Uterus (tissue), 4 donors: ENCODE data around the gene PTPRZ1. TPM values are rescaled to one million over a fixed set of nuclear protein-coding genes. Genes with fewer than 3 reads are reported as not detected.

Experiments used
- DNase-seq, 2 donors: peaks; one replicate each; pipeline ENCODE4 v3.0.0-alpha.2; 2019 to 2020
- H3K27ac ChIP-seq, 2 donors: fragments of 200-600 bp; sonication (generic); 1 replicate in 1 of 2; 2 replicates in 1 of 2; pipeline ENCODE4 v1.5.1; 2016 to 2018
- H3K27me3 ChIP-seq, 2 donors: fragments of 200-600 bp; sonication (generic); one replicate each; pipeline ENCODE4 v1.5.1; 2018 to 2019; ENCODE audit warnings: control low read depth in 1 of 2
- H3K36me3 ChIP-seq, 2 donors: fragments of 200-600 bp; sonication (generic); one replicate each; pipeline ENCODE4 v1.5.1; 2019; ENCODE audit warnings: control low read depth in 1 of 2
- H3K4me1 ChIP-seq, 2 donors: fragments of 200-600 bp; sonication (generic); one replicate each; pipeline ENCODE4 v1.5.1; 2018 to 2019; ENCODE audit warnings: control low read depth in 1 of 2
- H3K4me3 ChIP-seq, 2 donors: fragments of 200-600 bp; sonication (generic); 1 replicate in 1 of 2; 2 replicates in 1 of 2; pipeline ENCODE4 v1.5.1; 2018 to 2019; ENCODE audit warnings: mild to moderate bottlenecking in 1 of 2
- H3K9me3 ChIP-seq, 2 donors: fragments of 200-600 bp; sonication (generic); one replicate each; pipeline ENCODE4 v1.5.1; 2019; ENCODE audit warnings: control low read depth in 1 of 2
- POLR2A ChIP-seq, 2 donors: fragments of 450-650 bp; IDR thresholded peaks; one replicate each; pipeline ENCODE4 v1.6.1; 2016; ENCODE audit warnings: antibody characterized with exemption in 2 of 2, mild to moderate bottlenecking in 1 of 2, moderate library complexity in 1 of 2
- intact Hi-C: fragments of 100-400 bp; cut with DNase I; formaldehyde crosslinking; loops from one replicate; pipeline ENCODE4 v1.15.1; 2023; ENCODE audit warnings: low total_unique reads
- total RNA-seq, 4 donors: library from RNA; depleted of rRNA in 3 of 4; stranded (reverse); fragments of >200 nt in 3 of 4; gene quantifications; one replicate each; pipeline versions ENCODE4 v1.1.0 to v1.2.4, GENCODE V29; 2014 to 2023
- TF ChIP-seq, protein P1 (sequence below), 4 experiments: fragments of 200-600 bp in 2 of 4; fragments of 450-650 bp in 2 of 4; sonication (generic) in 2 of 4; IDR thresholded peaks; one replicate each; pipeline ENCODE4 v1.5.1; 2016 to 2019; ENCODE audit warnings: antibody characterized with exemption in 4 of 4, mild to moderate bottlenecking in 2 of 4, moderate library complexity in 1 of 4
- donor health status: DM: yes; HTN: yes; CAD: no.

Gene PTPRZ1
- total RNA-seq, 4 donors from 2014 or later, result 0.76 to 9.1 TPM; not detected in 2

- H3K36me3 ChIP-seq, result no peaks in the 10 kb centered on the region
- no peaks in the 10 kb centered on the region for H3K9me3 ChIP-seq
- no peak for DNase-seq
- no peaks in the 10 kb centered on the region for H3K4me1 ChIP-seq
- H3K4me3 ChIP-seq, result no peak overlapping the region
- TF ChIP-seq, protein P1, sequence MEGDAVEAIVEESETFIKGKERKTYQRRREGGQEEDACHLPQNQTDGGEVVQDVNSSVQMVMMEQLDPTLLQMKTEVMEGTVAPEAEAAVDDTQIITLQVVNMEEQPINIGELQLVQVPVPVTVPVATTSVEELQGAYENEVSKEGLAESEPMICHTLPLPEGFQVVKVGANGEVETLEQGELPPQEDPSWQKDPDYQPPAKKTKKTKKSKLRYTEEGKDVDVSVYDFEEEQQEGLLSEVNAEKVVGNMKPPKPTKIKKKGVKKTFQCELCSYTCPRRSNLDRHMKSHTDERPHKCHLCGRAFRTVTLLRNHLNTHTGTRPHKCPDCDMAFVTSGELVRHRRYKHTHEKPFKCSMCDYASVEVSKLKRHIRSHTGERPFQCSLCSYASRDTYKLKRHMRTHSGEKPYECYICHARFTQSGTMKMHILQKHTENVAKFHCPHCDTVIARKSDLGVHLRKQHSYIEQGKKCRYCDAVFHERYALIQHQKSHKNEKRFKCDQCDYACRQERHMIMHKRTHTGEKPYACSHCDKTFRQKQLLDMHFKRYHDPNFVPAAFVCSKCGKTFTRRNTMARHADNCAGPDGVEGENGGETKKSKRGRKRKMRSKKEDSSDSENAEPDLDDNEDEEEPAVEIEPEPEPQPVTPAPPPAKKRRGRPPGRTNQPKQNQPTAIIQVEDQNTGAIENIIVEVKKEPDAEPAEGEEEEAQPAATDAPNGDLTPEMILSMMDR (IDR thresholded peaks at IDR 0.05), result no peak
- no peak for TF ChIP-seq POLR2A (IDR thresholded peaks at IDR 0.05)
- no peaks in the 10 kb centered on the region for H3K27me3 ChIP-seq
- H3K27ac ChIP-seq, result no peak overlapping the region
- intact Hi-C loops, result no loop called here
Observed at GRCh38 chr7:122067077-122067476, 194.1 kb downstream of the PTPRZ1 start.

- no peaks in the 10 kb centered on the region for H3K4me1 ChIP-seq
- H3K36me3 ChIP-seq, result no peaks in the 10 kb centered on the region
- H3K9me3 ChIP-seq, result no peaks in the 10 kb centered on the region
- H3K27me3 ChIP-seq, result no peaks in the 10 kb centered on the region
- intact Hi-C loops, result no loop called here
- no peak overlapping the region for H3K27ac ChIP-seq
- no peak for DNase-seq
- no peak for TF ChIP-seq POLR2A (IDR thresholded peaks at IDR 0.05)
- TF ChIP-seq, protein P1 (IDR thresholded peaks at IDR 0.05), result no peak
- H3K4me3 ChIP-seq, result no peak overlapping the region
Observed at GRCh38 chr7:122068046-122068445, 195.1 kb downstream of the PTPRZ1 start.

GRCh38 chr7:122068999-122069398, 196.0 kb downstream of the PTPRZ1 start:
- intact Hi-C loops, result no loop called here
- Histone ChIP-seq H3K27ac (no peak overlapping the region), H3K4me3 (no peak overlapping the region), H3K9me3 (no peaks in the 10 kb centered on the region), H3K4me1 (no peaks in the 10 kb centered on the region), H3K27me3 (no peaks in the 10 kb centered on the region), H3K36me3 (no peaks in the 10 kb centered on the region)
- no peak for DNase-seq
- TF ChIP-seq POLR2A (IDR thresholded peaks at IDR 0.05), result no peak
- TF ChIP-seq, protein P1 (IDR thresholded peaks at IDR 0.05), result no peak

- Histone ChIP-seq H3K9me3 (no peaks in the 10 kb centered on the region), H3K4me3 (no peak overlapping the region), H3K4me1 (no peaks in the 10 kb centered on the region), H3K36me3 (no peaks in the 10 kb centered on the region), H3K27me3 (no peaks in the 10 kb centered on the region), H3K27ac (no peak overlapping the region)
- TF ChIP-seq POLR2A (IDR thresholded peaks at IDR 0.05), result no peak
- TF ChIP-seq, protein P1 (IDR thresholded peaks at IDR 0.05), result no peak
- intact Hi-C loops, result no loop called here
- DNase-seq, result no peak
Observed at GRCh38 chr7:122070062-122070461, 197.1 kb downstream of the PTPRZ1 start.

- Histone ChIP-seq H3K27ac (no peak overlapping the region), H3K36me3 (no peaks in the 10 kb centered on the region), H3K4me1 (no peaks in the 10 kb centered on the region), H3K4me3 (no peak overlapping the region), H3K9me3 (no peaks in the 10 kb centered on the region), H3K27me3 (no peaks in the 10 kb centered on the region)
- intact Hi-C loops, result no loop called here
- no peak for DNase-seq
- TF ChIP-seq POLR2A (IDR thresholded peaks at IDR 0.05), result no peak
- TF ChIP-seq, protein P1 (IDR thresholded peaks at IDR 0.05), result no peak
Observed at GRCh38 chr7:122070834-122071233, 197.9 kb downstream of the PTPRZ1 start.
